ENCODE measurements around the gene CTRL. TPM values are rescaled to one million over a fixed set of nuclear protein-coding genes. Genes with fewer than 3 reads are reported as not detected.
A peak's percentile ranks its signal among the peaks of the same experiment; 100 is the strongest.

Gene CTRL
- total RNA-seq, 1 donor = 1.3 TPM

- peak; percentile 82 for DNase-seq (ENCODE audit: low read depth)
- no peak for TF ChIP-seq CTCF (IDR thresholded peaks at IDR 0.05; ENCODE audit: insufficient read depth, low read depth, low read length)
- no peak overlapping the region for H3K4me3 ChIP-seq (ENCODE audit: low read depth, low read length)
These were observed 28.1 kb upstream of the CTRL start for GRCh38 chr16:67959536-67960329.

- DNase-seq (ENCODE audit: low read depth) = no peak
- TF ChIP-seq CTCF (IDR thresholded peaks at IDR 0.05; ENCODE audit: insufficient read depth, low read depth, low read length) = no peak
- H3K4me3 ChIP-seq (ENCODE audit: low read depth, low read length) = no peak overlapping the region
These were observed 26.0 kb upstream of the CTRL start for GRCh38 chr16:67957622-67958021.

GRCh38 chr16:67954421-67955196 is 22.9 kb upstream of the CTRL start:
- TF ChIP-seq CTCF (IDR thresholded peaks at IDR 0.05; ENCODE audit: insufficient read depth, low read depth, low read length) = no peak
- no peak overlapping the region for H3K4me3 ChIP-seq (ENCODE audit: low read depth, low read length)
- DNase-seq (ENCODE audit: low read depth) = no peak

GRCh38 chr16:67953641-67954375 is 22.1 kb upstream of the CTRL start:
- DNase-seq (ENCODE audit: low read depth) = no peak
- H3K4me3 ChIP-seq (ENCODE audit: low read depth, low read length) = no peak overlapping the region
- no peak for TF ChIP-seq CTCF (IDR thresholded peaks at IDR 0.05; ENCODE audit: insufficient read depth, low read depth, low read length)

- TF ChIP-seq CTCF (IDR thresholded peaks at IDR 0.05; ENCODE audit: insufficient read depth, low read depth, low read length) = no peak
- no peak for DNase-seq (ENCODE audit: low read depth)
- no peak overlapping the region for H3K4me3 ChIP-seq (ENCODE audit: low read depth, low read length)
These were observed 19.8 kb upstream of the CTRL start for GRCh38 chr16:67951485-67951884.

GRCh38 chr16:67950335-67950843 is 18.7 kb upstream of the CTRL start:
- no peak overlapping the region for H3K4me3 ChIP-seq (ENCODE audit: low read depth, low read length)
- no peak for TF ChIP-seq CTCF (IDR thresholded peaks at IDR 0.05; ENCODE audit: insufficient read depth, low read depth, low read length)
- no peak for DNase-seq (ENCODE audit: low read depth)

Data from fibroblast of villous mesenchyme (primary cell).